H1 (cell line): ENCODE data around the gene ZC3H12C. TPM values are rescaled to one million over a fixed set of nuclear protein-coding genes. Genes with fewer than 3 reads are reported as not detected.

Source experiments
- CTCF ChIA-PET: fragments of 300-600 bp; sonication (Branson Sonifier 250); formaldehyde crosslinking; loops from one replicate; lab custom pipeline; 2021; ENCODE audit not compliant: partially characterized antibody; lab: Charles Lee
- POLR2A ChIA-PET: fragments of 300-600 bp; sonication (Branson Sonifier 250); formaldehyde crosslinking; loops from one replicate; lab custom pipeline; 2021; ENCODE audit warnings: inconsistent platforms; ENCODE audit not compliant: partially characterized antibody; lab: Charles Lee
- DNase-seq, 2 experiments: peaks; one replicate each; pipeline versions ENCODE4 v3.0.0 to v3.0.0-alpha.2; 2010 to 2022; ENCODE audit warnings: low spot score in 2 of 2, low read depth in 1 of 2, mixed read lengths in 1 of 2
- FAIRE-seq: peaks from 2 replicates; lab custom pipeline; 2011; peaks lifted over from hg19 to GRCh38; lab: Jason Lieb, UNC
- H2AFZ ChIP-seq: 2 replicates; pipeline ENCODE4 v1.8.1; 2012; ENCODE audit warnings: low read length, inconsistent platforms
- H2AK5ac ChIP-seq: 2 replicates; pipeline ENCODE4 v1.6.1; 2013; ENCODE audit warnings: low read depth, low read length
- H2BK120ac ChIP-seq: replicated peaks from 2 replicates; pipeline ENCODE3; 2013; ENCODE audit warnings: low read depth, low read length, inconsistent platforms
- H2BK12ac ChIP-seq: 2 replicates; pipeline ENCODE4 v1.6.1; 2013; ENCODE audit warnings: low read depth, low read length
- H2BK15ac ChIP-seq: 2 replicates; pipeline ENCODE4 v1.6.1; 2013; ENCODE audit warnings: low read length
- H2BK20ac ChIP-seq: 2 replicates; pipeline ENCODE4 v1.6.1; 2013; ENCODE audit warnings: low read length
- H2BK5ac ChIP-seq: 2 replicates; pipeline ENCODE4 v1.6.1; 2013; ENCODE audit warnings: low read depth, low read length
- H3K14ac ChIP-seq: 2 replicates; pipeline ENCODE4 v1.6.1; 2013; ENCODE audit warnings: inconsistent platforms; ENCODE audit not compliant: insufficient read length
- H3K18ac ChIP-seq: 2 replicates; pipeline ENCODE4 v1.6.1; 2013; ENCODE audit warnings: low read length; ENCODE audit errors: extremely low read depth
- H3K23ac ChIP-seq: 2 replicates; pipeline ENCODE4 v1.6.1; 2013; ENCODE audit warnings: inconsistent platforms; ENCODE audit not compliant: insufficient read length
- H3K23me2 ChIP-seq: 2 replicates; pipeline ENCODE4 v1.6.1; 2013; ENCODE audit warnings: low read depth, low read length
- H3K27ac ChIP-seq: 2 replicates; pipeline ENCODE4 v1.6.1; 2011; ENCODE audit warnings: low read depth, low read length, inconsistent platforms
- H3K27me3 ChIP-seq, 4 experiments: replicated peaks in 1 of 4; 1 replicate in 1 of 4; 2 replicates in 3 of 4; pipeline versions ENCODE4 v1.6.1 to v1.8.1; 2011 to 2013; ENCODE audit warnings: low read length in 3 of 4, mild to moderate bottlenecking in 3 of 4, inconsistent platforms in 2 of 4, mixed read lengths in 2 of 4, moderate library complexity in 1 of 4; ENCODE audit not compliant: control insufficient read depth in 3 of 4, insufficient read depth in 3 of 4; ENCODE audit errors: extremely low read depth in 1 of 4
- H3K36me3 ChIP-seq, 4 experiments: 2 replicates each; pipeline versions ENCODE4 v1.6.1 to v1.8.1; 2011 to 2013; ENCODE audit warnings: mild to moderate bottlenecking in 4 of 4, low read length in 3 of 4, moderate library complexity in 2 of 4, control low read depth in 1 of 4, inconsistent platforms in 1 of 4; ENCODE audit not compliant: insufficient read depth in 4 of 4, control insufficient read depth in 2 of 4
- H3K4ac ChIP-seq: replicated peaks from 2 replicates; pipeline ENCODE3; 2013; ENCODE audit warnings: low read length, low read depth, mixed read lengths, inconsistent platforms; ENCODE audit not compliant: insufficient read length
- H3K4me1 ChIP-seq, 4 experiments: replicated peaks in 1 of 4; 1 replicate in 1 of 4; 2 replicates in 3 of 4; pipeline versions ENCODE4 v1.6.1 to v1.8.1; 2011 to 2013; ENCODE audit warnings: low read length in 3 of 4, inconsistent platforms in 2 of 4, mixed read lengths in 1 of 4; ENCODE audit not compliant: insufficient read depth in 4 of 4, control insufficient read depth in 3 of 4
- H3K4me2 ChIP-seq, 2 experiments: 2 replicates each; pipeline versions ENCODE4 v1.6.1 to v1.8.1; 2011 to 2013; ENCODE audit warnings: low read depth in 2 of 2, low read length in 2 of 2, control low read depth in 1 of 2, inconsistent platforms in 1 of 2, mild to moderate bottlenecking in 1 of 2; ENCODE audit not compliant: insufficient read depth in 1 of 2
- H3K4me3 ChIP-seq, 4 experiments: fragments of 200-600, 300-600 bp in 1 of 4; sonication (generic), shearing (Covaris generic), sonication (Bioruptor Twin) in 1 of 4; 2 replicates each; pipeline versions ENCODE4 v1.5.1 to v1.8.1; 2011 to 2016; ENCODE audit warnings: low read length in 4 of 4, low read depth in 3 of 4, control low read depth in 2 of 4, inconsistent platforms in 2 of 4, mild to moderate bottlenecking in 2 of 4, mixed read lengths in 1 of 4, moderate library complexity in 1 of 4; ENCODE audit not compliant: insufficient read depth in 2 of 4; ENCODE audit errors: extremely low read depth in 1 of 4
- H3K56ac ChIP-seq: replicated peaks from 2 replicates; pipeline ENCODE3; 2013; ENCODE audit warnings: low read depth, mild to moderate bottlenecking, mixed read lengths, low read length, inconsistent platforms; ENCODE audit not compliant: insufficient read length
- H3K79me1 ChIP-seq: 2 replicates; pipeline ENCODE4 v1.6.1; 2013; ENCODE audit warnings: low read depth, low read length, control low read depth
- H3K79me2 ChIP-seq, 2 experiments: 2 replicates each; pipeline versions ENCODE4 v1.6.1 to v1.8.1; 2012 to 2013; ENCODE audit warnings: low read length in 2 of 2, mild to moderate bottlenecking in 2 of 2, inconsistent platforms in 1 of 2; ENCODE audit not compliant: insufficient read depth in 2 of 2, control insufficient read depth in 1 of 2
- H3K9ac ChIP-seq, 4 experiments: replicated peaks in 1 of 4; 1 replicate in 1 of 4; 2 replicates in 3 of 4; pipeline versions ENCODE4 v1.6.1 to v1.8.1; 2011 to 2013; ENCODE audit warnings: low read depth in 3 of 4, low read length in 3 of 4, control low read depth in 2 of 4, mild to moderate bottlenecking in 2 of 4, moderate library complexity in 2 of 4, inconsistent platforms in 1 of 4; ENCODE audit errors: extremely low read depth in 1 of 4
- H3K9me3 ChIP-seq, 2 experiments: 2 replicates each; pipeline versions ENCODE4 v1.6.1 to v1.8.1; 2012 to 2013; ENCODE audit warnings: mild to moderate bottlenecking in 2 of 2, moderate library complexity in 2 of 2, control low read depth in 1 of 2, inconsistent platforms in 1 of 2, low read depth in 1 of 2, low read length in 1 of 2, mixed read lengths in 1 of 2; ENCODE audit not compliant: insufficient read depth in 2 of 2
- H4K20me1 ChIP-seq, 2 experiments: replicated peaks in 1 of 2; 2 replicates each; pipeline versions ENCODE3 to v1.8.1; 2011 to 2013; ENCODE audit warnings: inconsistent platforms in 2 of 2, low read length in 2 of 2, mild to moderate bottlenecking in 1 of 2; ENCODE audit not compliant: insufficient read depth in 2 of 2, control insufficient read depth in 1 of 2
- H4K5ac ChIP-seq: 2 replicates; pipeline ENCODE4 v1.6.1; 2013; ENCODE audit warnings: low read length, low read depth, mixed read lengths, inconsistent platforms; ENCODE audit not compliant: insufficient read length
- H4K8ac ChIP-seq: 2 replicates; pipeline ENCODE4 v1.8.0; 2013; ENCODE audit warnings: mild to moderate bottlenecking, moderate library complexity, low read length, inconsistent platforms; ENCODE audit not compliant: insufficient read depth; ENCODE audit errors: extremely low read depth
- H4K91ac ChIP-seq: replicated peaks from 2 replicates; pipeline ENCODE3; 2013; ENCODE audit warnings: low read length, mixed read lengths, inconsistent platforms; ENCODE audit not compliant: insufficient read length
- EGR1 ChIP-seq: IDR thresholded peaks from 2 replicates; pipeline ENCODE4 v1.6.1; 2011; ENCODE audit warnings: low read depth, low read length, borderline replicate concordance
- WGBS, 2 experiments: shearing (Covaris generic) in 1 of 2; methylation state at CpG; one replicate each; pipeline versions ENCODE4 v1.1.6 to v1.1.7; 2013 to 2015; ENCODE audit warnings: low lambda C conversion rate in 2 of 2, mixed read lengths in 2 of 2, inconsistent platforms in 1 of 2, low coverage in 1 of 2, missing lambda C conversion rate in 1 of 2; ENCODE audit not compliant: insufficient replicate concordance in 2 of 2, insufficient coverage in 1 of 2, insufficient read length in 1 of 2; ENCODE audit errors: extremely low coverage in 1 of 2, missing lambda C conversion rate in 1 of 2; 5-methylcytosine and 5-hydroxymethylcytosine counted together
- polyA plus RNA-seq, 7 experiments: library from polyadenylated mRNA; depleted of rRNA in 3 of 7; stranded (reverse) in 5 of 7; unstranded in 2 of 7; fragments of >200 nt in 5 of 7; fragments of 200-250 nt in 2 of 7; gene quantifications; 1 replicate in 5 of 7; 2 replicates in 1 of 7; 4 replicates in 1 of 7; pipeline versions ENCODE4 v1.2.1 to v1.2.3, GENCODE V29; 2011 to 2013; ENCODE audit warnings: missing spikeins in 2 of 7, mixed read lengths in 2 of 7
- total RNA-seq: library from RNA; stranded (reverse); fragmentation: NEBNext Ultra II Directional; extraction: Animal tissue kit (Norgen Biotek cat#: 25700); gene quantifications from 2 replicates; pipeline ENCODE4 v1.2.1, GENCODE V29; 2021

ZC3H12C gene
- total and polyA plus RNA-seq, 2 of the 8 experiments (the other 6 are each of a cell fraction or from before 2014, with no cell fraction given), result 2.0 to 2.7 TPM

- Histone ChIP-seq H2BK20ac (no peak overlapping the region), H4K91ac (no peak overlapping the region), H3K27me3 (no peaks in the 10 kb centered on the region), H3K27ac (no peak overlapping the region), H2BK15ac (no peak overlapping the region), H3K23ac (no peak overlapping the region), H3K79me1 (no peaks in the 10 kb centered on the region), H2AFZ (no peak overlapping the region), H3K14ac (no peak overlapping the region), H3K4ac (no peak overlapping the region), H3K79me2 (no peaks in the 10 kb centered on the region), H3K56ac (no peak overlapping the region), H3K18ac (no peak overlapping the region), H2BK120ac (no peak overlapping the region), H3K4me2 (no peak overlapping the region), H4K20me1 (no peaks in the 10 kb centered on the region), H3K23me2 (no peaks in the 10 kb centered on the region; the same call in 1 of the 2 replicates), H3K4me1 (peaks cover 0 to 8% (median 4%) of the 10 kb centered on the region in 4 experiments; a peak in 6 of 7 replicates), H3K36me3 (no peaks in the 10 kb centered on the region), H2AK5ac (no peak overlapping the region), H3K4me3 (no peak overlapping the region), H3K9me3 (no peaks in the 10 kb centered on the region), H2BK5ac (no peak overlapping the region), H4K5ac (no peak overlapping the region), H3K9ac (no peak overlapping the region), H2BK12ac (no peak overlapping the region), H4K8ac (no peak overlapping the region)
- CTCF ChIA-PET, result interaction anchor here (0.7 to 12.7 kb wide), 8 partner anchors 9 to 247 kb away, joined by 3 to 130 read pairs (median 3); partner anchors contain the start of gene FDX1
- DNase-seq (no peak), FAIRE-seq (no peak)
- 95% methylated on average over 9 of the region's 9 CpGs; no CpG with 5 or more reads in 1 of the 2 experiments for WGBS, 2 experiments
- POLR2A ChIA-PET, result interaction anchor here (1.0 kb wide), 1 partner anchor 9 kb away, joined by 3 read pairs; no protein-coding TSS in a partner anchor
- no peak for TF ChIP-seq EGR1
These were observed 105.0 kb downstream of the ZC3H12C start for GRCh38 chr11:110198031-110198729.
